HepG2 (cell line): Measurements from ENCODE around the gene NT5C3B. TPM values are rescaled to one million over a fixed set of nuclear protein-coding genes. Genes with fewer than 3 reads are reported as not detected.

Experiments used
- ATM ChIP-seq: fragments of 450-650 bp; IDR thresholded peaks from 2 replicates; pipeline ENCODE4 v1.7.1; 2017; ENCODE audit warnings: mild to moderate bottlenecking, borderline replicate concordance
- ERF ChIP-seq: IDR thresholded peaks from 2 replicates; pipeline ENCODE4 v1.6.1; 2018; ENCODE audit warnings: missing biosample characterization, missing genetic modification reagents
- HMGXB4 ChIP-seq, 2 experiments: sonication (generic) in 1 of 2; formaldehyde crosslinking in 1 of 2; IDR thresholded peaks; 2 replicates each; pipeline versions ENCODE4 v1.4.0 to v1.6.1; 2018 to 2020; ENCODE audit warnings: missing genetic modification reagents in 2 of 2, borderline replicate concordance in 1 of 2, low read depth in 1 of 2, mild to moderate bottlenecking in 1 of 2, missing biosample characterization in 1 of 2
- NFYB ChIP-seq: sonication (generic); formaldehyde crosslinking; IDR thresholded peaks from 2 replicates; pipeline ENCODE4 v1.4.0; 2020; ENCODE audit warnings: missing genetic modification reagents
- SMARCE1 ChIP-seq: fragments of 450-650 bp; IDR thresholded peaks from 2 replicates; pipeline ENCODE4 v1.6.1; 2017; ENCODE audit warnings: borderline replicate concordance
- SRSF1 ChIP-seq: fragments of 200-400 bp; formaldehyde crosslinking; optimal IDR thresholded peaks from 2 replicates; pipeline ENCODE3; 2017; ENCODE audit warnings: mild to moderate bottlenecking, low read depth, low read length, moderate library complexity
- TFAP4 ChIP-seq: sonication (generic); IDR thresholded peaks from 2 replicates; pipeline ENCODE4 v1.6.1; 2016; ENCODE audit warnings: low read depth, borderline replicate concordance
- ZBTB8A ChIP-seq: sonication (generic); formaldehyde crosslinking; IDR thresholded peaks from 2 replicates; pipeline ENCODE4 v1.4.0; 2020; ENCODE audit warnings: mild to moderate bottlenecking, low read depth, missing genetic modification reagents, borderline replicate concordance
- ZMAT3 ChIP-seq: sonication (generic); formaldehyde crosslinking; conservative IDR thresholded peaks from 2 replicates; pipeline ENCODE4 v1.7.0; 2021; ENCODE audit warnings: missing genetic modification reagents
- ZMYM3 ChIP-seq: sonication (generic); formaldehyde crosslinking; IDR thresholded peaks from 2 replicates; pipeline ENCODE4 v1.5.1; 2020; ENCODE audit warnings: mild to moderate bottlenecking, missing genetic modification reagents
- ZNF431 ChIP-seq: sonication (generic); formaldehyde crosslinking; IDR thresholded peaks from 2 replicates; pipeline ENCODE4 v1.9.0; 2022; ENCODE audit warnings: missing genetic modification reagents, low read depth, mild to moderate bottlenecking, borderline replicate concordance
- ZNF432 ChIP-seq: sonication (generic); formaldehyde crosslinking; IDR thresholded peaks from 2 replicates; pipeline ENCODE4 v1.5.0; 2020; ENCODE audit warnings: missing genetic modification reagents, mild to moderate bottlenecking, borderline replicate concordance
- ZNF501 ChIP-seq: sonication (generic); formaldehyde crosslinking; IDR thresholded peaks from 2 replicates; pipeline ENCODE4 v1.5.1; 2020; ENCODE audit warnings: mild to moderate bottlenecking, moderate library complexity, missing genetic modification reagents
- ZNF570 ChIP-seq: sonication (generic); formaldehyde crosslinking; IDR thresholded peaks from 2 replicates; pipeline ENCODE4 v1.4.0; 2020; ENCODE audit warnings: mild to moderate bottlenecking, missing genetic modification reagents, borderline replicate concordance
- ZSCAN25 ChIP-seq: sonication (generic); formaldehyde crosslinking; IDR thresholded peaks from 2 replicates; pipeline ENCODE4 v1.8.0; 2022; ENCODE audit warnings: mild to moderate bottlenecking, missing genetic modification reagents
- polyA plus RNA-seq, 8 experiments: library from polyadenylated mRNA; depleted of rRNA in 3 of 8; stranded (reverse) in 7 of 8; unstranded in 1 of 8; fragments of >200 nt; fragmentation: Illumina TruSeq in 4 of 8; extraction: Trizol in 4 of 8; gene quantifications; 2 replicates each; pipeline versions ENCODE4 v1.2.1 to v1.2.3, GENCODE V29; 2011 to 2016; ENCODE audit warnings: low read depth in 4 of 8, missing spikeins in 1 of 8, mixed read lengths in 1 of 8; ENCODE audit not compliant: insufficient read depth in 1 of 8
- total RNA-seq, 5 experiments: library from RNA; depleted of rRNA; stranded (reverse); fragments of >200 nt; fragmentation: Illumina TruSeq; extraction: Trizol; gene quantifications; 2 replicates each; pipeline ENCODE4 v1.2.3, GENCODE V29; 2016; ENCODE audit warnings: low read depth in 1 of 5
- TF ChIP-seq, protein P1 (sequence below): sonication (generic); formaldehyde crosslinking; IDR thresholded peaks from 2 replicates; pipeline ENCODE4 v1.8.0; 2022; ENCODE audit warnings: missing genetic modification reagents, mild to moderate bottlenecking, inconsistent platforms, borderline replicate concordance
- TF ChIP-seq, protein P2 (sequence below): sonication (generic); formaldehyde crosslinking; IDR thresholded peaks from 2 replicates; pipeline ENCODE4 v1.4.0; 2020; ENCODE audit warnings: mild to moderate bottlenecking, missing genetic modification reagents
- TF ChIP-seq, protein P3 (sequence below): sonication (generic); formaldehyde crosslinking; IDR thresholded peaks from 2 replicates; pipeline ENCODE4 v1.4.0; 2020; ENCODE audit warnings: mild to moderate bottlenecking, missing genetic modification reagents

The NT5C3B gene
- total and polyA plus RNA-seq, 2 of the 13 experiments (the other 11 are each of a cell fraction or from before 2014, with no cell fraction given): 104 to 126 TPM

GRCh38 chr17:41812381-41813151 is 23.5 kb downstream of the NT5C3B start, which contains the start of gene FKBP10 (continued):
- TF ChIP-seq, protein P1, sequence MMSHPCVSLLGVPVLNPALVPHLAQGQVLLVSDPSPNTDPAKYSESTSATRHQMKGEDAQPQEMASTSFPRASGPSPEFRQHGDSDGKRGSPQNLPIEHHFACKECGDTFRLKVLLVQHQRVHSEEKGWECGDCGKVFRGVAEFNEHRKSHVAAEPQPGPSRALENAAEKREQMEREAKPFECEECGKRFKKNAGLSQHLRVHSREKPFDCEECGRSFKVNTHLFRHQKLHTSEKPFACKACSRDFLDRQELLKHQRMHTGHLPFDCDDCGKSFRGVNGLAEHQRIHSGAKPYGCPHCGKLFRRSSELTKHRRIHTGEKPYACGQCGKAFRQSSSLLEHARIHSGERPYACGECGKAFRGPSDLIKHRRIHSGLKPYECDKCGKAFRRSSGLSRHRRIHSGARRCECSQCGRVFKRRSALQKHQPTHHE (CRISPR knock-in tag): peak; percentile 55
- TF ChIP-seq ZNF501 (CRISPR knock-in tag) (no peak), ZNF432 (CRISPR knock-in tag) (no peak), NFYB (CRISPR knock-in tag) (no peak; the same call in 1 of the 2 replicates), ZBTB8A (no peak), ERF (CRISPR knock-in tag) (no peak; the same call in 1 of the 2 replicates), ZMAT3 (CRISPR knock-in tag) (no peak), SMARCE1 (no peak), ZMYM3 (CRISPR knock-in tag) (no peak; the same call in 1 of the 2 replicates), ZSCAN25 (CRISPR knock-in tag) (no peak), HMGXB4 (CRISPR knock-in tag; IDR thresholded peaks at IDR 0.05; ENCODE audit: borderline replicate concordance in 1 of 2, low read depth in 1 of 2) (no peak; a peak in 3 of 4 replicates), SRSF1 (no peak), ZNF570 (CRISPR knock-in tag) (no peak; the same call in 1 of the 2 replicates), ATM (no peak), TFAP4 (no peak; the same call in 1 of the 2 replicates), ZNF431 (CRISPR knock-in tag) (no peak)
- TF ChIP-seq, protein P2, sequence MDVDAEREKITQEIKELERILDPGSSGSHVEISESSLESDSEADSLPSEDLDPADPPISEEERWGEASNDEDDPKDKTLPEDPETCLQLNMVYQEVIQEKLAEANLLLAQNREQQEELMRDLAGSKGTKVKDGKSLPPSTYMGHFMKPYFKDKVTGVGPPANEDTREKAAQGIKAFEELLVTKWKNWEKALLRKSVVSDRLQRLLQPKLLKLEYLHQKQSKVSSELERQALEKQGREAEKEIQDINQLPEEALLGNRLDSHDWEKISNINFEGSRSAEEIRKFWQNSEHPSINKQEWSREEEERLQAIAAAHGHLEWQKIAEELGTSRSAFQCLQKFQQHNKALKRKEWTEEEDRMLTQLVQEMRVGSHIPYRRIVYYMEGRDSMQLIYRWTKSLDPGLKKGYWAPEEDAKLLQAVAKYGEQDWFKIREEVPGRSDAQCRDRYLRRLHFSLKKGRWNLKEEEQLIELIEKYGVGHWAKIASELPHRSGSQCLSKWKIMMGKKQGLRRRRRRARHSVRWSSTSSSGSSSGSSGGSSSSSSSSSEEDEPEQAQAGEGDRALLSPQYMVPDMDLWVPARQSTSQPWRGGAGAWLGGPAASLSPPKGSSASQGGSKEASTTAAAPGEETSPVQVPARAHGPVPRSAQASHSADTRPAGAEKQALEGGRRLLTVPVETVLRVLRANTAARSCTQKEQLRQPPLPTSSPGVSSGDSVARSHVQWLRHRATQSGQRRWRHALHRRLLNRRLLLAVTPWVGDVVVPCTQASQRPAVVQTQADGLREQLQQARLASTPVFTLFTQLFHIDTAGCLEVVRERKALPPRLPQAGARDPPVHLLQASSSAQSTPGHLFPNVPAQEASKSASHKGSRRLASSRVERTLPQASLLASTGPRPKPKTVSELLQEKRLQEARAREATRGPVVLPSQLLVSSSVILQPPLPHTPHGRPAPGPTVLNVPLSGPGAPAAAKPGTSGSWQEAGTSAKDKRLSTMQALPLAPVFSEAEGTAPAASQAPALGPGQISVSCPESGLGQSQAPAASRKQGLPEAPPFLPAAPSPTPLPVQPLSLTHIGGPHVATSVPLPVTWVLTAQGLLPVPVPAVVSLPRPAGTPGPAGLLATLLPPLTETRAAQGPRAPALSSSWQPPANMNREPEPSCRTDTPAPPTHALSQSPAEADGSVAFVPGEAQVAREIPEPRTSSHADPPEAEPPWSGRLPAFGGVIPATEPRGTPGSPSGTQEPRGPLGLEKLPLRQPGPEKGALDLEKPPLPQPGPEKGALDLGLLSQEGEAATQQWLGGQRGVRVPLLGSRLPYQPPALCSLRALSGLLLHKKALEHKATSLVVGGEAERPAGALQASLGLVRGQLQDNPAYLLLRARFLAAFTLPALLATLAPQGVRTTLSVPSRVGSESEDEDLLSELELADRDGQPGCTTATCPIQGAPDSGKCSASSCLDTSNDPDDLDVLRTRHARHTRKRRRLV (CRISPR knock-in tag): 0 out of 2 replicates have a peak, but pooled peaks have one; percentile 66
- TF ChIP-seq, protein P3, sequence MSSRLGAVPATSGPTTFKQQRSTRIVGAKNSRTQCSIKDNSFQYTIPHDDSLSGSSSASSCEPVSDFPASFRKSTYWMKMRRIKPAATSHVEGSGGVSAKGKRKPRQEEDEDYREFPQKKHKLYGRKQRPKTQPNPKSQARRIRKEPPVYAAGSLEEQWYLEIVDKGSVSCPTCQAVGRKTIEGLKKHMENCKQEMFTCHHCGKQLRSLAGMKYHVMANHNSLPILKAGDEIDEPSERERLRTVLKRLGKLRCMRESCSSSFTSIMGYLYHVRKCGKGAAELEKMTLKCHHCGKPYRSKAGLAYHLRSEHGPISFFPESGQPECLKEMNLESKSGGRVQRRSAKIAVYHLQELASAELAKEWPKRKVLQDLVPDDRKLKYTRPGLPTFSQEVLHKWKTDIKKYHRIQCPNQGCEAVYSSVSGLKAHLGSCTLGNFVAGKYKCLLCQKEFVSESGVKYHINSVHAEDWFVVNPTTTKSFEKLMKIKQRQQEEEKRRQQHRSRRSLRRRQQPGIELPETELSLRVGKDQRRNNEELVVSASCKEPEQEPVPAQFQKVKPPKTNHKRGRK (CRISPR knock-in tag): no peak
